Measurements from ENCODE around the gene CARD9.

CARD9 gene

GRCh38 chr9:136367296-136368145 lies 5.9 kb downstream of the CARD9 start:
- no peak overlapping the region for H3K4me3 ChIP-seq (ENCODE audit: low read depth, low read length)
- no peak for TF ChIP-seq CTCF (IDR thresholded peaks at IDR 0.05; ENCODE audit: low read depth, low read length)

DNA sequence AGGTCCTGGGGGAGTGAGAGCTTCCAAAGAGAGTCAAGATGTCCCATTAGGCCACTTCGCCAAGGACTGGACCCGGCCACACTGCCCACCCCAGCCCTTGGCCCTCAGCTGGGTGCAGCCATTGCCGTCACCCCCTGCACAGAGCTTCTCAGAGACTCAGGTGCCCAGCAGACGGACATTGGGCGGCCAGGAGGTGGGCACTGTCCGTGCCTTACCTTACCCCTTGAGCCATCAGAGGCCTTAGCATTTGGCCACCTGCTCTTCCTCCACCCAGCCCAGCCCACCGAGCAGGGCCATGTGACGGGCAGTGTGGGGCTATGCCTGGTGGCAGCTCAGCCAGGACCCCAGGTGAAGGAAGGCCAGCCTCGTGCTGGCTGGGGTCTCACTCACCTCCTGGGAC lies 6.6 kb downstream of the CARD9 start:
- no peak overlapping the region for H3K4me3 ChIP-seq (ENCODE audit: low read depth, low read length)
- no peak for TF ChIP-seq CTCF (IDR thresholded peaks at IDR 0.05; ENCODE audit: low read depth, low read length)

DNA sequence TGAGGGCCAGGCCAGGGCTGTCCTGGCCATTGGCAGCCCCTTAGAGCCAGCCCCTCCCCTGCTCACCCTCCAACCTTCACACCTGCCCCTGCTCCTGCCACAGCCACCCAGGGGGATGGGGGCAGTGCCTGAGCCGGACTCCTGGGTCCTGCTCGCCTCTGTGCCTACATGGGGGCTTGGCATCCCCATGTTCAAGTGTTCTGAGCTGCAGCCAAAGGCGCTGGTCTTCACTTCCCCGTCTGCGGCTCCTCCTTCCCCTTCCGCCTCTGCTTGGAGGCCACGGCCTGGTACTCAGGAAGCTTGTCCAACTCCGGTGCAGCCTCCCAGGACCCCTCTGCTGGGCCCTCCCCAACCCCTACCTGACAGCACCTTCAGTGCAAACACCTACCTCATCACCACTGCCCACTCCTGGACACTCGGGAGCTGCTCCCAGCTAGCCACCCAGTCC lies 7.7 kb downstream of the CARD9 start:
- no peak for TF ChIP-seq CTCF (IDR thresholded peaks at IDR 0.05; ENCODE audit: low read depth, low read length)

GRCh38 chr9:136364942-136365774 lies 8.3 kb downstream of the CARD9 start:
- no peak overlapping the region for H3K4me3 ChIP-seq (ENCODE audit: low read depth, low read length)
- TF ChIP-seq CTCF (IDR thresholded peaks at IDR 0.05; ENCODE audit: low read depth, low read length), result no peak

More for the DNA sequence above, 7.7 kb downstream of the CARD9 start:
- H3K4me3 ChIP-seq (ENCODE audit: low read depth, low read length), result no peak overlapping the region

- TF ChIP-seq CTCF (IDR thresholded peaks at IDR 0.05; ENCODE audit: low read depth, low read length), result no peak
- H3K4me3 ChIP-seq (ENCODE audit: low read depth, low read length), result no peak overlapping the region
Measured at GRCh38 chr9:136363949-136364748, 9.3 kb downstream of the CARD9 start.

DNA sequence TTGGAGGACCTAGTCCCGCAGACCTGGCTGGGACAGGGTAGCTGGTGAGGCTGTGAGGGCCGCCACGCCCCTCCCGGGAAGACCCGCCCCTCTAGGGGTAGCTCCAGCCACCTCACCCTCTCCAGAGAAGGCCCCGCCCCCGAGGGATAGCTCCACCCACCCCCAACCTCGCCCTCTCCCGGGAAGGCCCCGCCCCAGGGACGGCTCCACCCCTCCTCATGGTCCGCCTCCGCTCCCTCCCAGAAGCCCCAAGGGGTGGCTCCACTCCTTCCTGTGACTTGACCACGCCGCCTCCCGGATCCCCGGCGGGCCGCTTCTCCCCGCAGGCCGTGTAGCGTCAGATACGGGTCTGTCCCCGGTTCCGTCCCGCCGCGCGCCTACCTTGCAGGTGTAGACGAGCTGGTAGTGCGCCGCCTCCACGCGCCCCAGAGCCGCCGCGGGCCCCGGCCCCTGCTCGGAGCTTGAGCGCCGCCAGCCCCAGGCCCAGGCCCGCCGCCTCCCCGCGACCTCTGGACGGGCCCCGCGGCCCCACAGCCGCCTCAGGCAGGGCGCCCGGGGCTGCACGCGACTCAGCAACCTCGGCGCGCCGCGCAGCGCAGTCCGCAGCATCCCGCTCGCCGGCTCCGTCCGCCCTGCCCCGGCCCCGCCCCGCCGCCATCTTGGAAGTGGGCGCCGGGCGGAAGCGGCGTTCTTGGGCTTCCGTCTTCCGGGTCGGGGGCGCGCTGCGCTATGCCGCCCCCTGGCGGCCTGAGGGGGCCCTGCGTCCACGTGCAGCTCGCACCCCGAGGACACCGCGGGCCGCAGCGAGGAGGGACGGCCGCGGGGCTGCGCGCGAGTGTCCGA lies 10.1 kb downstream of the CARD9 start, which contains the start of gene DNLZ:
DNLZ (minus strand) TSS at position 639 of the 843 bp plus-strand sequence; CDS start at position 609, 30 bp downstream.
- peak; percentile 69 for TF ChIP-seq CTCF (IDR thresholded peaks at IDR 0.05; ENCODE audit: low read depth, low read length)
- peak within 1 kb of the TSS; percentile 60 for H3K4me3 ChIP-seq (ENCODE audit: low read depth, low read length)

Data from WI38 (cell line).